HG02973 (cell line): ENCODE data around the gene NTRK2.

Experiments
- ATAC-seq: cut with Tn5 transposase; IDR thresholded peaks from one replicate; pipeline ENCODE4 v1.9.1; 2021; ENCODE audit warnings: moderate library complexity; ENCODE audit not compliant: unreplicated experiment

The NTRK2 gene

DNA sequence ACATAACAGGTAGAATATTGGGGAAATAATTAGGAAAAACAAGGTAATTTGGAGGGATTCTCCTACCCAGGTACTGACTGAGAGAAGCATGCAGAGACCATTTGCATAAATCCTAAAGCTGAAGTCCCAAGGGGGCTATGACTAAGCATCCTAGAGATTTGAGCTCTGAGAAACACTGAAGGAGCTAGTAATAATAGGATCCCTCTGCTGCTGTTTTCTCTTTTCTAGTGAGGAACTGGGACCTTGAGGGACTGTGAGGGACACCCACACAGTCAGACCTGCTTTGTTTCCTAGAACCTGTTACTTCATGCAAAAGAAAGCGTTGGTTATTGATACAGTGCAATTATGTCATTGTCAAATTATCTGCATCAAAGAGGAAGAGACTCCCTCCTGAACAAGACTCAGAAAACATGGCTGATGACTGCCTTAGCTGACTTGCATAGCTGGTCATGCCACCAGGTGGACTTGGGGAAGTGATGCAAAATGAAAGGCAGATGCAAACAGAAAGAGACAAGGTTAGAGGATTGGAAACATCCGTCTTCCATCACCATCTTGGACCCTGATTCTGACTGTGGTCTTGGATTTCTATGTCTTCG, 335.4 kb downstream of the NTRK2 start:
- ATAC-seq: no peak

GRCh38 chr9:85007748-85008147, 338.2 kb downstream of the NTRK2 start:
- no peak for ATAC-seq

DNA sequence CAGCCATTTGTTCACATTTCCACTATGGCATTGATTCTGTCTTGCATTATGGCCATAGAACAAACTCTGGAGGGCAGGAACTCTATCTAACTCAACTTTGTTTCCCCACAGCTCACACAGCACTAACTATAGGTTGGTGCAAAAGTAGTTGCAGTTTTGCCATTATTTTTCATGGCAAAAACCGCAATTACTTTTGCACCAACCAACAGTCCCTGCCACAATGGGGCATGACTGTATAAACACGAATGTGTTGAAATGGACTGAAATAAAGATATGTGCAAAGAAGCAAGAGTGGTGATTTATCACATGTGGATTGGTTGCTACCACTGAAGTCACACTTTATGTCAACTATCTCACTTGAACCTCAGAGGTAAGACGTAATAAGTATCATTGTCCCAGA, 338.7 kb downstream of the NTRK2 start:
- ATAC-seq: no peak

- peak; percentile 81 for ATAC-seq
Measured at GRCh38 chr9:85009251-85009650, 339.7 kb downstream of the NTRK2 start.

DNA sequence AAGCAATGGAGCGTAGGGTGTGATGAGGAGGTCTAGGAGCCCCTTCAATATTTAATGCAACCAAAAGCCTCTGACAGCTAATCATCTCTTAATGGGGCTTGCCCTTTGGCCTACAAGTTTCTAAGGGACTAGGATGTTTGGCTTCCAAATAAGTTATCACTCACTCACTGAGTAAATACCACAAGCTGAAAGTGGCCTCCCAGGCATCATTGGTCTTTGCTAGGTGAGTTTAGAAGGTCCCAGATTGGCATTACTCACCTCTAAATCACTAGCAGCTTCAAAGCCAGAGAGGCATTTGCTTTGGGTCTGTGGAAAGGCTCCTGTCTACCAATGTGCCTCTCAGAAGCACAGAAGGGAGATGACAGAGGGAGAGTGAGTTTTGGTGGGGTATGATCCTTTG, 344.2 kb downstream of the NTRK2 start:
- no peak for ATAC-seq

GRCh38 chr9:85014292-85014691, 344.8 kb downstream of the NTRK2 start:
- no peak for ATAC-seq

- ATAC-seq: no peak
Measured at GRCh38 chr9:85016384-85017006, 347.0 kb downstream of the NTRK2 start.

- no peak for ATAC-seq
Measured at GRCh38 chr9:85020791-85021190, 351.3 kb downstream of the NTRK2 start.

DNA sequence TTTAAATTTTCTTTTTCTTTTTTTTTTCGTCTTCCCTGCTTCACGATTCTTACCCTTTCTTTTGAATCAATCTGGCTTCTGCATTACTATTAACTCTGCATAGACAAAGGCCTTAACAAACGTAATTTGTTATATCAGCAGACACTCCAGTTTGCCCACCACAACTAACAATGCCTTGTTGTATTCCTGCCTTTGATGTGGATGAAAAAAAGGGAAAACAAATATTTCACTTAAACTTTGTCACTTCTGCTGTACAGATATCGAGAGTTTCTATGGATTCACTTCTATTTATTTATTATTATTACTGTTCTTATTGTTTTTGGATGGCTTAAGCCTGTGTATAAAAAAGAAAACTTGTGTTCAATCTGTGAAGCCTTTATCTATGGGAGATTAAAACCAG, 352.2 kb downstream of the NTRK2 start:
- ATAC-seq: no peak

DNA sequence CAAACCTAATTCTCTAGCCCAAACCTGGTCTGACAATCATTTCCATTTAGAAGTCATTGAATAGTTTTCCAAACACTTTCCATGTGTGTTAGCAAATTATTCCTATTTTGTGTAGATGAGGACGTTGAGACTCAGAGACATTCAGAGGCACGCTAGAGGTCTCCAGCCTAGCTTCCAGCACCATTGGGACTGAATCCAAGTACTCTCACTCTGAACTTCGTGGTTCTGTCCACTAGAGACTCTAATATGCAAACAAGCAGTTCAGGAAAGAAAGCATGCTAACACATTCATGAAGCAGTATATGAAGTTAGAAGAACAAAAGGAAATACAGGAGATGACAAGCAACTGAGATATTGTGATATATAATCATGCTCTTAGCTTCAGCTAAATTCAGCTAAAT, 354.8 kb downstream of the NTRK2 start:
- ATAC-seq: no peak

DNA sequence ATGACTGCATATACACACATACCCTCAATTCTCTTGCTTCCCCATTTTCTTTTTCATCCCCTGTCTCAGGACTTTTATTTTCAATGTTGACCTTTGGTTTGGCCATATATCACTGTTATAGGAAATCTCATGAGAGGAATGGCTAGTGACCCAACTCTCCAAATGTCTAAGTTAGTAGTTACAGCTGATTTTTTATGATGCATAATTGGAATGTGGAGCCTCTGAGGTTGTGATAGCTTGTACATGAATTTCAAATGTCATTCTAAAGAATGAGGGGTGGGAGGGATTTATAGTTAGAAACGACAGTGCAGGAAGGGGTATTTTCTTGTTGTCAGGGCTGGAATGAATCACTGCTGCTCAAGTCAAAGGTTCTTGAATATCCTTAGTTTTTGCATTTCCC, 356.1 kb downstream of the NTRK2 start:
- no peak for ATAC-seq

GRCh38 chr9:85027870-85028269, 358.3 kb downstream of the NTRK2 start:
- no peak for ATAC-seq

DNA sequence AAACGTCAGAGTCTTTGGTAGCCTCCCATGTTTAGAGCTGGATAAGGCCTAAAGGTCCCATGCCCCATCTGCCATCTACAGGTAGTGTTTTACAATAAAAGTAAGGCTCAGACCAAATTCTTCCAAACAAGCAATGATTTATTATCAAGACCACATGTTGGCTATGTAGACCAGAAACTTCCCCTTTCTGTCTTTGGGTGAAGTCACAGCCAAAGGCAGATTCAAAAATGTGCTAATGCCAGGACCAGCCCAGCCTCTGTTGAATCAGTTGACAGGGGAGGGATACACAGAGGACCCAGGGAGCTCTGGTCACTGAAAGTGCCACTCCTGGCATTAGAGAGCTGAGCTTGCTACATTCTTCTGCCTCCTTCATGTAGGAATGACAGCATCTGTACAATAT, 360.8 kb downstream of the NTRK2 start:
- no peak for ATAC-seq

DNA sequence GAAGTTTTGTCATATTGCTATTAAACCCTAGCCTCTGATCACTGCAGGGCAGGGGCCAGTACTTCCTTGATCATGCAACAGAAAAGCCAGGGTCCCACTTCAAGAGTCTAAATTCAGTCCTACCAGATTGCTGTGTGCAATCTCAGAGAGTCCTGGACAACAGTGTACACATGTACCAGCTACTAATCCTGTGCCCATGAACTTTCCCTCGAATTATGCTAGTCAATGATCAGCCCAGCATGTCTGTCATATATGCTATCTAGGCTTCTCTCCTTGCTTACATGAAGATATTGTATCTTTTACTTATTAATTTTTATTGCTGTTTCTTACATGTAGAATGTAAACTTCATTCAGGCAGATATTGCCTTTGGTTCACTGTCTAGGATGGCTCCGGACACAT, 367.0 kb downstream of the NTRK2 start:
- ATAC-seq: no peak

GRCh38 chr9:85038061-85038460, 368.5 kb downstream of the NTRK2 start:
- no peak for ATAC-seq

GRCh38 chr9:85038824-85039608, 369.5 kb downstream of the NTRK2 start:
- no peak for ATAC-seq

GRCh38 chr9:85040146-85040545, 370.6 kb downstream of the NTRK2 start:
- ATAC-seq: no peak

DNA sequence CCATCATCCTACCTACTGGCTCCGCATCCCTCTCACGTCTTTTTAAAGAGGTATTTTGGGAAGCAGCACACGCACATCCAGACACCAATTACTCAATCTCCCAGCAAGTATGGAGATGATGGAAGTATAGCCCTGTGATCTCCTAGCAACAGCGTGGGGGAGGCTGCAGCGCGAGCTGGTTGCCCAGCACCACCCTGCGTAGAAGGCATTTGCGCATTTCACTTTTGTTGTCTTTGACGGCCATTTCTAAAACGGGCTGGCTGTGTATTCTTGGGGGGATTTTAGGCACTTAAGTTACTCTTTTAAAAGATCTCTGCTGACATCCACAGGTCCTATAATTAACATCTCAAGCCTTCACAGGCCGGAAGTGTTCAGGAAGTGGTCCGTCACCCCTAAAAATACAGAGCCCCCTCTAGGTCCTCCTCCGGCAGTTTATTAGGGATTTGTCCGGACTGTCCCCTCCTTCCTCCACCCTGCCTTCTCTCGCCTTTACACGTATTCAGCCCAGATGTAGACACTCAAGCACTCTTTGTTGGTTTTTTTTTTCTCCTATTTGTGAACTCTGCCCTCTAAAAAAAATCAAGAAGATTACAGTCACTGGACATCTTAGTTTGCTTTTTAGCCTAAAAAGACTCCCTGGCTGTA, 371.4 kb downstream of the NTRK2 start:
- no peak for ATAC-seq

GRCh38 chr9:85041466-85042137, 372.1 kb downstream of the NTRK2 start:
- ATAC-seq: no peak

GRCh38 chr9:85042981-85043647, 373.6 kb downstream of the NTRK2 start:
- no peak for ATAC-seq

DNA sequence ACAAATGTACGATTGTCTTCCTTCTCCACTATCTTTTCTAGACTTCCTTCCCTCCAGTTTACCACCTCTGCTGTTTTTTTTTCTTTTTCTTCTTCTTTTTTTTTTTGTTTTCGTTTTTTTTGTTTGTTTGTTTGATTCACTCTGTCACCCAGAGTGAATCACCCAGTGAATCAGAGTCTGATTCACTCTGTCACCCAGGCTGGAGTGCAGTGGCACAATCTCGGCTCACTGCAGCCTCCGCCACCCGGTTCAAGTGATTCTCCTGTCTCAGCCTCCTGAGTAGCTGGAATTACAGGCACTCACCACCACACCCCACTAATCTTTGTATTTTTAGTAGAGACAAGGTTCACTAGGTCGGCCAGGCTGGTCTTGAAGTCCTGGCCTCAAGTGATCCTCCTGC, 375.7 kb downstream of the NTRK2 start:
- ATAC-seq: no peak
